Activated CD8-positive, alpha-beta T cell treated with anti-CD3 and anti-CD28 coated beads for 36 hours (primary cell): ENCODE measurements around the gene TBPL2. TPM values are rescaled to one million over a fixed set of nuclear protein-coding genes. Genes with fewer than 3 reads are reported as not detected.
"Not testable (repeated sequence)": the region's sequence is repeated elsewhere in the genome, so short reads cannot be mapped to it uniquely, and the experiment has no call there.

Experiments used
- ATAC-seq: fragments of 200-7000 bp; cut with Tn5 transposase; one replicate; pipeline ENCODE4 v1.10.0; 2021; ENCODE audit warnings: mild to moderate bottlenecking, moderate library complexity
- CTCF ChIA-PET: fragments of 350-600 bp; sonication (Branson Sonifier 250); formaldehyde crosslinking; loops from one replicate; lab custom pipeline; 2021; ENCODE audit warnings: antibody characterized with exemption; lab: Charles Lee
- POLR2A ChIA-PET: fragments of 350-600 bp; sonication (Branson Sonifier 250); formaldehyde crosslinking; loops from one replicate; lab custom pipeline; 2021; ENCODE audit warnings: antibody characterized with exemption; lab: Charles Lee
- DNase-seq: peaks from one replicate; pipeline ENCODE4 v3.0.0-alpha.2; 2020
- H3K27ac Mint-ChIP-seq: one replicate; pipeline ENCODE4 v1.8.0; 2021; ENCODE audit warnings: mild to moderate bottlenecking, mixed read lengths
- H3K27me3 Mint-ChIP-seq: one replicate; pipeline ENCODE4 v1.8.0; 2021; ENCODE audit warnings: mixed read lengths
- H3K36me3 Mint-ChIP-seq: one replicate; pipeline ENCODE4 v1.8.0; 2021; ENCODE audit warnings: low read depth, mixed read lengths
- H3K4me1 Mint-ChIP-seq: one replicate; pipeline ENCODE4 v1.8.0; 2021; ENCODE audit warnings: low read depth, mixed read lengths
- H3K4me3 Mint-ChIP-seq: one replicate; pipeline ENCODE4 v1.8.0; 2021; ENCODE audit warnings: mild to moderate bottlenecking, moderate library complexity, mixed read lengths
- H3K9me3 Mint-ChIP-seq: one replicate; pipeline ENCODE4 v1.8.0; 2021; ENCODE audit warnings: mixed read lengths
- intact Hi-C: fragments of 100-400 bp; cut with micrococcal nuclease; formaldehyde crosslinking; loops from one replicate; pipeline ENCODE4 v1.10.0; 2022
- total RNA-seq, 2 experiments: library from RNA; stranded (reverse); gene quantifications; one replicate each; pipeline ENCODE4 v1.2.3, GENCODE V29; 2021
- TF ChIP-seq, protein P1 (sequence below): fragments of 200-600 bp; IDR thresholded peaks from one replicate; pipeline ENCODE4 v1.8.0; 2022; ENCODE audit warnings: antibody characterized with exemption, mild to moderate bottlenecking

The TBPL2 gene
- total RNA-seq, 2 experiments from 2014 or later, result not detected

- ATAC-seq (no peak), DNase-seq (no peak)
- H3K9me3 Mint-ChIP-seq, result no peaks in the 10 kb centered on the region
- POLR2A ChIA-PET, result interaction anchor here (1.0 to 1.5 kb wide), 2 partner anchors 10 to 16 kb away, joined by 3 read pairs; partner anchors contain the start of gene ATG14
- peaks cover 8% of the 10 kb centered on the region for H3K4me1 Mint-ChIP-seq
- no peak overlapping the region for H3K4me3 Mint-ChIP-seq
- H3K36me3 Mint-ChIP-seq, result no peaks in the 10 kb centered on the region
- H3K27me3 Mint-ChIP-seq, result no peaks in the 10 kb centered on the region
- H3K27ac Mint-ChIP-seq, result no peak overlapping the region
- TF ChIP-seq, protein P1, sequence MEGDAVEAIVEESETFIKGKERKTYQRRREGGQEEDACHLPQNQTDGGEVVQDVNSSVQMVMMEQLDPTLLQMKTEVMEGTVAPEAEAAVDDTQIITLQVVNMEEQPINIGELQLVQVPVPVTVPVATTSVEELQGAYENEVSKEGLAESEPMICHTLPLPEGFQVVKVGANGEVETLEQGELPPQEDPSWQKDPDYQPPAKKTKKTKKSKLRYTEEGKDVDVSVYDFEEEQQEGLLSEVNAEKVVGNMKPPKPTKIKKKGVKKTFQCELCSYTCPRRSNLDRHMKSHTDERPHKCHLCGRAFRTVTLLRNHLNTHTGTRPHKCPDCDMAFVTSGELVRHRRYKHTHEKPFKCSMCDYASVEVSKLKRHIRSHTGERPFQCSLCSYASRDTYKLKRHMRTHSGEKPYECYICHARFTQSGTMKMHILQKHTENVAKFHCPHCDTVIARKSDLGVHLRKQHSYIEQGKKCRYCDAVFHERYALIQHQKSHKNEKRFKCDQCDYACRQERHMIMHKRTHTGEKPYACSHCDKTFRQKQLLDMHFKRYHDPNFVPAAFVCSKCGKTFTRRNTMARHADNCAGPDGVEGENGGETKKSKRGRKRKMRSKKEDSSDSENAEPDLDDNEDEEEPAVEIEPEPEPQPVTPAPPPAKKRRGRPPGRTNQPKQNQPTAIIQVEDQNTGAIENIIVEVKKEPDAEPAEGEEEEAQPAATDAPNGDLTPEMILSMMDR, result no peak
- intact Hi-C loops, result no loop called here
- CTCF ChIA-PET, result interaction anchor here (0.8 to 5.8 kb wide), 7 partner anchors 11 to 215 kb away, joined by 4 to 38 read pairs (median 7); partner anchors contain the start of genes FBXO34 and TBPL2
Observed at GRCh38 chr14:55426891-55427290, 13.5 kb downstream of the TBPL2 start.

- DNase-seq, result no peak
- H3K9me3 Mint-ChIP-seq, result no peaks in the 10 kb centered on the region
- H3K36me3 Mint-ChIP-seq, result no peaks in the 10 kb centered on the region
- ChIA-PET POLR2A (no interaction called here), CTCF (interaction anchor here (0.9 to 5.8 kb wide), 8 partner anchors 9 to 335 kb away, joined by 3 to 38 read pairs (median 4); partner anchors contain the start of gene TBPL2)
- intact Hi-C loops, result no loop called here
- TF ChIP-seq, protein P1, result no peak
- no peak for ATAC-seq
- no peak overlapping the region for H3K4me3 Mint-ChIP-seq
- H3K4me1 Mint-ChIP-seq, result peaks cover 8% of the 10 kb centered on the region
- H3K27ac Mint-ChIP-seq, result no peak overlapping the region
- no peaks in the 10 kb centered on the region for H3K27me3 Mint-ChIP-seq
Observed at GRCh38 chr14:55425091-55425490, 15.3 kb downstream of the TBPL2 start.

DNA sequence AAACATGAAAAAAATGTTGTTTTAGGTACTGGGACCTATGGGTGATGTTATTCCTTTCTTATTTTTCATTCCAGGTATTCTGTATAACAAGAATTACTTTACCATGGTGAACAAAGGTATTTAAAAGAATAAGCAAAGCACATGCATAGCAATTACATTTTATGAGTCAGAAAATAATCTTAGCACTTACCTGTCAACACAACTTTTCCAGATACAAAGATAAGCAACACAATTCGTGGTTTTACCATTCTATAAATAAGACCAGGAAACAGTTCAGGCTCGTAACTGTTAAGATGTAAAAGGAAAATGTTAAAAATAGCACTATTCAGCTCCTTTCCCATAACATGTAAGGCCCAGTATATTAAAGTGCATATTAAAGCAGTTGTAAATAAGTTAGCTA is 16.4 kb downstream of the TBPL2 start:
- ATAC-seq, result no peak
- H3K27ac Mint-ChIP-seq, result no peak overlapping the region
- ChIA-PET CTCF (interaction anchor here (0.6 to 5.8 kb wide), 6 partner anchors 9 to 814 kb away, joined by 3 to 38 read pairs (median 4); partner anchors contain the start of gene TBPL2), POLR2A (interaction anchor here (1.2 kb wide), 1 partner anchor 9 kb away, joined by 5 read pairs; no protein-coding TSS in a partner anchor)
- H3K27me3 Mint-ChIP-seq, result no peaks in the 10 kb centered on the region
- H3K9me3 Mint-ChIP-seq, result no peaks in the 10 kb centered on the region
- DNase-seq, result no peak
- intact Hi-C loops, result no loop called here
- no peak overlapping the region for H3K4me3 Mint-ChIP-seq
- H3K36me3 Mint-ChIP-seq, result no peaks in the 10 kb centered on the region
- peaks cover 5% of the 10 kb centered on the region for H3K4me1 Mint-ChIP-seq
- TF ChIP-seq, protein P1, result no peak

DNA sequence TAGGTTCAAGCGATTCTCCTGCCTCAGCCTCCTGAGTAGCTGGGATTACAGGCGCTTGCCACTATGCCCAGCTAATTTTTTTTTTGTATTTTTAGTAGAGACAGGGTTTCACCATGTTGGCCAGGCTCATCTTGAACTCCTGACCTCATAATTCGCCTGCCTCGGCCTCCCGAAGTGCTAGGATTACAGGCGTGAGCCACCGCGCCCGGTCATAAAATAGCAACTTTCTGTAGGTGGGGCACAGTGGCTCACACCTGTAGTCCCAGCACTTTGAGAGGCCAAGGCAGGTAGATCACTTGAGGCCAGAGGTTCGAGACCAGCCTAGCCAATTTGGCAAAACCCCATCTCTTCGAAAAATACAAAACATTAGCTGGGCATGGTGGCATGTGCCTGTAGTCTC is 18.1 kb downstream of the TBPL2 start:
- H3K27me3 Mint-ChIP-seq, CTCF ChIA-PET, ATAC-seq, H3K27ac Mint-ChIP-seq, intact Hi-C loops, H3K4me1 Mint-ChIP-seq, H3K36me3 Mint-ChIP-seq, H3K4me3 Mint-ChIP-seq, POLR2A ChIA-PET, H3K9me3 Mint-ChIP-seq, DNase-seq: not testable (repeated sequence)

GRCh38 chr14:55419663-55420062 is 20.8 kb downstream of the TBPL2 start:
- TF ChIP-seq, protein P1, result no peak
- H3K9me3 Mint-ChIP-seq, result no peaks in the 10 kb centered on the region
- H3K27me3 Mint-ChIP-seq, result no peaks in the 10 kb centered on the region
- CTCF ChIA-PET, result interaction anchor here (1.2 to 1.5 kb wide), 2 partner anchors 27 to 70 kb away, joined by 3 to 5 read pairs; no protein-coding TSS in a partner anchor
- H3K4me1 Mint-ChIP-seq, result peaks cover 11% of the 10 kb centered on the region
- H3K36me3 Mint-ChIP-seq, result no peaks in the 10 kb centered on the region
- ATAC-seq (no peak), DNase-seq (no peak)
- POLR2A ChIA-PET, result no interaction called here
- intact Hi-C loops, result no loop called here
- no peak overlapping the region for H3K27ac Mint-ChIP-seq
- H3K4me3 Mint-ChIP-seq, result no peak overlapping the region
